ENCODE measurements around the gene NOTCH3.
A peak's percentile ranks its signal among the peaks of the same experiment; 100 is the strongest.

NOTCH3 gene

GRCh38 chr19:15115762-15116615 is 84.8 kb downstream of the NOTCH3 start:
- TF ChIP-seq CTCF (IDR thresholded peaks at IDR 0.05; ENCODE audit: insufficient read depth, low read depth, low read length, missing control alignments): no peak
- DNase-seq (ENCODE audit: low read depth): no peak
- H3K4me3 ChIP-seq (ENCODE audit: low read length): no peak overlapping the region

DNA sequence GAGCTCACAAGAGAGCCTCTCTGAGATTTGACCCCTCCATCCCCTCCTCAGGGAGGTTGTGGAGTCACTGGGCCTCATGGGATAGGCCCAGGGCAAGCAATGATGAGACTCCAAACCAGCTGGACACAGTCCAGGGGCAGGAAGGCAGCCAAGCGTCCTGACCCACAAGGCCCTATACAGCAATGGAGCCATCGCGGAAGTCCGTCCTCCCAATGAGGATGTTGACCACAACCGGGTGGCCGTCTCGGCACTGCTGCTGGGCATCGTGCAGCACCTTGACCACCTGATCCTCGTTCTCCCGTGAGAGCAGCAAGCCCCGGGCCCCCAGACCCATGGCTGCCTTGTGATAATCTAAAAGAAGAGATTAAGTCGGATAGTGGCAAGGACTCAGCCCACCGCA is 85.7 kb downstream of the NOTCH3 start:
- H3K4me3 ChIP-seq (ENCODE audit: low read length): no peak overlapping the region
- TF ChIP-seq CTCF (IDR thresholded peaks at IDR 0.05; ENCODE audit: insufficient read depth, low read depth, low read length, missing control alignments): no peak
- DNase-seq (ENCODE audit: low read depth): no peak

DNA sequence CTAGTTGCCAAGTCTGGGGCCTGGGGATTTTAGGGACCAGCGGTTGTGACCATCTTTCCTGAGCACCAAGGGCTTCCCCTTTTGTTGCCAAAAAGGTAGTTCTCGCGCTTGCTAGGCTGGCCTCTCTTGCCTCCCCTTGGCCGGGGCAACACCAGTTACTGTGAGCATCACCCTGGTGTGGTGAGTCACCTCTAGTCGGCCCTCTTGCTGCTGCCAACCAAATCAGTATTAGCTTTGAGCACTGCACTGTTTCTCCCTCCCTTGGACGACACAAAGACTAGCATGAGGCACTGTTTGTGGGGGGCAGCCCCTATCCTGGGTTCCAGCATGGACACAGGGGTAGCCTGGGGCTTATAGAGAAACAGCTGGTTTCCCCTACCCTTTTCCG is 86.6 kb downstream of the NOTCH3 start:
- DNase-seq (ENCODE audit: low read depth): no peak
- H3K4me3 ChIP-seq (ENCODE audit: low read length): no peak overlapping the region
- TF ChIP-seq CTCF (IDR thresholded peaks at IDR 0.05; ENCODE audit: insufficient read depth, low read depth, low read length, missing control alignments): no peak

DNA sequence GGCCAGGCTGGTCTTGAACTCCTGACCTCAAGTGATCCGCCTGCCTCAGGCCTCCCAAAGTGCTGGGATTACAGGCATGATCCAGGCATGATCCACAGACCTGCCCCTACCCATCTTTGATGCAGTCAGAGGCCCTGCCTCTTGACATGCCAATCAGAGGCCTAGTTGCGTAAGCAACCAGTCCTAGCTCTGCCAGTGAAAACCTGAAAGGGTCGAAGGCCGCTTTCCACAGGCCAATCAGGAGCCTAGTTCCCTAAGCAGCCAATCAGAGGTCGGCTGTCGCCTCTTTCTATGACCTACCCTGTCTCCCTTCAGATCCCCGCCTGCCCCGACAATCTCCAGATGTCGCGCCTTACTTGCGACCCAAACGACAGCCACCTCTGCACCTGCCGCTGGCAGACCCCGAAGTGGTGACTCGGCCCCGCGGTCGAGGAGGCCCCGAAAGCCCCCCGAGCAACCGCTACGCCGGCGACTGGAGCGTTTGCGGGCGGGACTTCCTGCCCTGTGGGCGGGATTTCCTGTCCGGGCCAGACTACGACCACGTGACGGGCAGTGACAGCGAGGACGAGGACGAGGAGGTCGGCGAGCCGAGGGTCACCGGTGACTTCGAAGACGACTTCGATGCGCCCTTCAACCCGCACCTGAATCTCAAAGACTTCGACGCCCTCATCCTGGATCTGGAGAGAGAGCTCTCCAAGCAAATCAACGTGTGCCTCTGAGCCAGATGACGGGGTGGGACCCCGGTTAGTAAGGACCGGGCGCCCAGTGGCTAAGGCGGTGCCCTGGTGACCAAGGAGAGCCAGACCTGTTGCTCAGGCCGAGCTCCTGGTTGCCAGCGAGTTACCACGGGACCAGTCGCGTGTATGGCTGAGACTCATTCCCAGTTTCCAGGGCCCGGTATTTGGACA is 87.3 kb downstream of the NOTCH3 start:
- TF ChIP-seq CTCF (IDR thresholded peaks at IDR 0.05; ENCODE audit: insufficient read depth, low read depth, low read length, missing control alignments): no peak
- no peak overlapping the region for H3K4me3 ChIP-seq (ENCODE audit: low read length)
- DNase-seq (ENCODE audit: low read depth): no peak

GRCh38 chr19:15112385-15112784 is 88.4 kb downstream of the NOTCH3 start:
- H3K4me3 ChIP-seq (ENCODE audit: low read length): no peak overlapping the region
- TF ChIP-seq CTCF (IDR thresholded peaks at IDR 0.05; ENCODE audit: insufficient read depth, low read depth, low read length, missing control alignments): peak; percentile 4
- peak; percentile 61 for DNase-seq (ENCODE audit: low read depth)

GRCh38 chr19:15111758-15112157 is 89.0 kb downstream of the NOTCH3 start:
- no peak for DNase-seq (ENCODE audit: low read depth)
- TF ChIP-seq CTCF (IDR thresholded peaks at IDR 0.05; ENCODE audit: insufficient read depth, low read depth, low read length, missing control alignments): no peak
- H3K4me3 ChIP-seq (ENCODE audit: low read length): no peak overlapping the region

Measured in epithelial cell of esophagus (primary cell).